Measurements from ENCODE around the gene PTHLH.

PTHLH gene

DNA sequence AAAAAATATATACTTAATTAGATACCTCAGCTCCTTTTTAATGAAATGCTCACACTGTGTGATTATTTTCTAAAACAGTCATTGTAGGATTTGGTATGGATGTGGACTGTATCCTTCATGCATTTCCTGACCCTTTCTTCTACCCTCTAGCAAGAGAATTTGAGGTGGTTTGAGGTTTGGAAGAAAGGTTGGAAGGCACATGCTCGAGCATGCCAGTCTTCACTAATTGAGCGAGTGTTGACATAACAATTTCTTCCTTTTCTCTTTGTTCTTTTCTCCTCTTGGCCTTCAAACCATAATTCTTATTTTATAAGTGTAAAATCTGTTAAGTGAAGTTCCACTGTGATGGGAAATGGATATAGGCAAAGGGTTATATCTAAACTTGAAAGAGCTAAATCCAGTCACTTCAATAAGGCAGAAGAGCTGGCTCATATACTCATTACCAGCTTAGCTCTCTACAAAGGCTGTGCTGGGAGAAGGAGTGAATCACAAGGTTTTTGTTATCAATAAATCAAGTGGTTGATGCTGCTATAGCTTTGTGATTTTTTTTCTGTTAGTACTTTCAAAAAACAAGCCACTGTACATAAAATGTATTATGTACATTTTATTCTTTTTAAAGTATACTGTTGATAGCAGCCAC lies 16.2 kb upstream of the PTHLH start:
- TF ChIP-seq, protein P1, sequence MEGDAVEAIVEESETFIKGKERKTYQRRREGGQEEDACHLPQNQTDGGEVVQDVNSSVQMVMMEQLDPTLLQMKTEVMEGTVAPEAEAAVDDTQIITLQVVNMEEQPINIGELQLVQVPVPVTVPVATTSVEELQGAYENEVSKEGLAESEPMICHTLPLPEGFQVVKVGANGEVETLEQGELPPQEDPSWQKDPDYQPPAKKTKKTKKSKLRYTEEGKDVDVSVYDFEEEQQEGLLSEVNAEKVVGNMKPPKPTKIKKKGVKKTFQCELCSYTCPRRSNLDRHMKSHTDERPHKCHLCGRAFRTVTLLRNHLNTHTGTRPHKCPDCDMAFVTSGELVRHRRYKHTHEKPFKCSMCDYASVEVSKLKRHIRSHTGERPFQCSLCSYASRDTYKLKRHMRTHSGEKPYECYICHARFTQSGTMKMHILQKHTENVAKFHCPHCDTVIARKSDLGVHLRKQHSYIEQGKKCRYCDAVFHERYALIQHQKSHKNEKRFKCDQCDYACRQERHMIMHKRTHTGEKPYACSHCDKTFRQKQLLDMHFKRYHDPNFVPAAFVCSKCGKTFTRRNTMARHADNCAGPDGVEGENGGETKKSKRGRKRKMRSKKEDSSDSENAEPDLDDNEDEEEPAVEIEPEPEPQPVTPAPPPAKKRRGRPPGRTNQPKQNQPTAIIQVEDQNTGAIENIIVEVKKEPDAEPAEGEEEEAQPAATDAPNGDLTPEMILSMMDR (IDR thresholded peaks at IDR 0.05; ENCODE audit: low read depth, low read length), result no peak
- DNase-seq (ENCODE audit: extremely low read depth, low read depth), result no peak

DNA sequence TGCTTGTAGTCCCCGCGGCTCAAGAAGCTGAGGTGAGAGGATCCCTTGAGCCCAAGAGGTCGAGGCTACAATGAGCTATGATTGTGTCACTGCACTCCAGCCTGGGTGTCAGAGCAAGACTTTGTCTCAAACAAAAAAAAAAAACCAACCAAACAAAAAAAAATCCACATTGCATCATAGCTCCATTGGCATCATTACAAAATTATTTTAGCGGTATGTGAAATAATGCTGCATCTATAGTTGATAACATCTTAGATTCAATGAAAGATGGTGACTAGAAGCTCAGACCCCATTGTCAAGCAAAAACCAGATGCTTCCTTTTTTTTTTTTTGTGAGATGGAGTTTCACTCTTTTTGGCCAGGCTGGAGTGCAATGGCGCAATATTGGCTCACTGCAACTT lies 14.8 kb upstream of the PTHLH start:
- DNase-seq (ENCODE audit: extremely low read depth, low read depth), result no peak
- TF ChIP-seq, protein P1 (IDR thresholded peaks at IDR 0.05; ENCODE audit: low read depth, low read length), result no peak

DNA sequence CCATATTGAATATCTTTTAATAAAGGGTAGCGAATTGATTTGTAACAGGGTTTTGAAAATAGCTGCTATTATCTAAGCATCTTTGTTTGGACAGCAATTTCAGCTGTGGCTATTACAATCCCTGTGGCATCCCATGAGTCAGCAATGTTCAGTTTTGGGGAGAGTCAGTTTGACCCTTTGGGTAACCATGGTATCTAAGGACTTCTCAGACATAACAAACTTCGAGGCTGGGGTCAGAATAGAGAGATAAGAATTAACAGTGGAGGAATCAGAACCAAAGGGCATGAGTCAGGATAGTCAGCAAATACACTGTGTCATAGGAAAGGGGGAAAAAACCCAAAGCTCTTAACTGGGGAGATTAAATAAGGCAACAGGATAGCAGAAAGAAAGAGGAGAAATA lies 11.7 kb upstream of the PTHLH start:
- TF ChIP-seq, protein P1 (IDR thresholded peaks at IDR 0.05; ENCODE audit: low read depth, low read length), result no peak
- no peak for DNase-seq (ENCODE audit: extremely low read depth, low read depth)

DNA sequence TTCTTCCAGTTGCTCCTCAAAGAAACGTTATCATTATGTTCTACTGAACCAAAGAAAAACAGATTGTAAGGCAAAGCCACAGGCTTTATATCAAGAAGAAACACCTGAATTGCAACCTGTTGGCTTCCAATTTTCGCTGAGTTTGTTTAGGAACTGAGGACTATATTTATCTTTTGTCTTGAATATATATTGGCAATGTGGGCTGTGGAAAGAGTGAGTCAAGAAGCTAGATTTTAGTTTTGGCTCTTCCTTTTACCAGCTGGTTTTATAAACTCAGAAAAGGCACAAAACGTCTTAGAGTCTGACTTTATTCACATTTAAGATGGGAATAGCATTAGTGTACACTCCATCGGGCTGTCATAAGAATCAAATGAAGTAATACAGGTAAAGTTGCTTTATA lies 10.4 kb upstream of the PTHLH start:
- TF ChIP-seq, protein P1 (IDR thresholded peaks at IDR 0.05; ENCODE audit: low read depth, low read length), result no peak
- DNase-seq (ENCODE audit: extremely low read depth, low read depth), result no peak

DNA sequence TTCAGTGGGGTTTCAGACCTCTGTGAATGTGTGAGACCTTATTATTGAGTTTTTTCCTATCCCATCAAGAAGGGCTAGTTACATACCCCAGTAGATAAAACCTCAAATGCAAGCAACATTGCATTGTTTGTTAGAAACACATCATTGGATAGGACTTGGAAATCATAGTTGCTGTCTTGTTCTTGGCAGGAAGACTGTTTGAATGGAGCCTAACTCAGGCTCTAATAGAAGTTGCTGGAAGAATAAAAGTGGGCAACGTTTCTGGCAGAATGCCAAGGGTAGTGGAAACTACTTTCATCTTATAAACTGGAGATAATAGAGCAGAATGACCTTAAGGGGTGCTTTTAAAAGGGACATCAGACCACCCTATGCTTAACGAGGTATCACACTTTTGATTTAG lies 9.9 kb upstream of the PTHLH start:
- TF ChIP-seq, protein P1 (IDR thresholded peaks at IDR 0.05; ENCODE audit: low read depth, low read length), result no peak

DNA sequence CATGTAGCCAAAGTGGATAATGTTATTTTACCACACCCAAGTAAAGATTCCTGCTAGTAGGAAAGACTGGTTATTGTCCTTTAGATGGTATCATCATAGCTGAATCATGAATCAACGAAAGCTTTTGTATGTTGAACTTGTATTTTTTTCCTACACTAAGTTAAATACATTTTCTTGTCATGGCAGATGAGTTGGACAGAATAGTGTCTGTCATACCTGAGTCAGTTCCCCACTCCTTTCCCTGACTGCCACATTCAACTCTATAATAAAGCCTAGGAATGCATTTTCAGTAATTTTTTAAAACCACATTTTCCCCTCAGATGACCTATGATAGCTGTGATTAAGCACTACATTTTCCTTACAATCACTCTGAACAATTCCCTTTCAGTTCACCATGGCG lies 9.3 kb upstream of the PTHLH start:
- TF ChIP-seq, protein P1 (IDR thresholded peaks at IDR 0.05; ENCODE audit: low read depth, low read length), result no peak
- DNase-seq (ENCODE audit: extremely low read depth, low read depth), result no peak

More for the DNA sequence above, 9.9 kb upstream of the PTHLH start:
- no peak for DNase-seq (ENCODE audit: extremely low read depth, low read depth)

DNA sequence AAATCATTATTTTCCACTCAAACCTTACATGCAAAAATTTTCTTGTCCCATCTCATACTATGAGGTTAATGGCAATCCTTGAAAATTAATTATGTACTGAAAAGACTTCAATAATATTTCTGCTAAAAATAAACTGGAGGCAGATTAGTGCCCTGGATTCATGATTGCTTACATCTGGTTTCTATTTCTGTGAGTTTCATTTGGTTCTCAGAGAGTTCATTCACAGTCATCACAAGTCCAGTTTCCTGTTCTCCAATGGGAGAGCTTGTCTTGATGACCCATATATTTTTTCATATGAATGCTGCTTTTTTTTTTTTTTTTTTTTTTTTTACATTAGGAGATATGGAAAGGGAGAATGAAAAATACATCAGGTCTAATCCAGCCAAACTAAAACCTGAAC lies 6.6 kb upstream of the PTHLH start:
- TF ChIP-seq, protein P1 (IDR thresholded peaks at IDR 0.05; ENCODE audit: low read depth, low read length), result no peak
- no peak for DNase-seq (ENCODE audit: extremely low read depth, low read depth)
